WI38 (cell line): ENCODE results near the gene UTF1.

Source experiments
- H3K4me3 ChIP-seq: 2 replicates; pipeline ENCODE4 v1.5.1; 2011; ENCODE audit warnings: low read depth, mild to moderate bottlenecking, control low read depth, low read length
- TF ChIP-seq, protein P1 (sequence below): IDR thresholded peaks from 2 replicates; pipeline ENCODE4 v1.5.1; 2012; ENCODE audit warnings: low read depth, mild to moderate bottlenecking, control low read depth, low read length

The UTF1 gene

DNA sequence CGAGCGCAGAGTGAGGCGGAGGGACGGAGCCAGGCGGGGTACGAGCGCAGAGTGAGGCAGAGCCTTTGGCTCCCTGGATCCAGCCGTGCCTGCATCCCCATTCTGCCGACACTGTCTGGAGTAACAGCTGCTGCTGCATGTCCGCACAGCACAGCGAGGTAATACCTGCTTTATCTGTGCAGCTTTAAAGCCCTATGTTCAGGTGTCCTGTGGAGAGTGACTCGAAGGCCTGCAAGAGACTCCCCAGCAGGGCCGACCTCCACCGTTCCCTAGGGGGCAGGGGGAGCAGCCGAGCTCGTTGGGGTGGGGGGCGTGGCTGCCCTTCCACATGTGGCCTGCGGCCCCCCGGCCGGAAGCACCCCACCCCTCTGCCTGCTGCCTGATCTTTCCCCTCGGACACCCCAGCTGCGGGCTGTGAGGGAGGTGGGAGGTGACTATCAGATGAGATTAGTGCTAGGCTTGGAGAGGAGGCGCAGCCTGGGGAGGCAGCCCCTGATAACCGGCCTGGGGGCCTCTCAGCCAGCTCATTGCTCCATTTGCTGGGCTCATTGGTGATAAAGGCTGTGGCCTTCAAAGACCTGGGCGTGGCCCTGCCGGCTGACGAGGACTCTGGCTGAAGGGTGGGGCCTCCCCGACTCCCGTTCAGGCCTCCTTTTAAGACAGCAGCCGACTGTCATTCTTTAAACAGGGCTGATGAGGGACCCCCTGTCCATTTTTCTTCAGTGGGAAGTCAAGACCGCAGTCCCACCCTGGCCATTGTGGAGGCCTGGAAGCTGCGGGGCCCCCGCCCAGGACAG lies 15.6 kb downstream of the UTF1 start:
- TF ChIP-seq, protein P1, sequence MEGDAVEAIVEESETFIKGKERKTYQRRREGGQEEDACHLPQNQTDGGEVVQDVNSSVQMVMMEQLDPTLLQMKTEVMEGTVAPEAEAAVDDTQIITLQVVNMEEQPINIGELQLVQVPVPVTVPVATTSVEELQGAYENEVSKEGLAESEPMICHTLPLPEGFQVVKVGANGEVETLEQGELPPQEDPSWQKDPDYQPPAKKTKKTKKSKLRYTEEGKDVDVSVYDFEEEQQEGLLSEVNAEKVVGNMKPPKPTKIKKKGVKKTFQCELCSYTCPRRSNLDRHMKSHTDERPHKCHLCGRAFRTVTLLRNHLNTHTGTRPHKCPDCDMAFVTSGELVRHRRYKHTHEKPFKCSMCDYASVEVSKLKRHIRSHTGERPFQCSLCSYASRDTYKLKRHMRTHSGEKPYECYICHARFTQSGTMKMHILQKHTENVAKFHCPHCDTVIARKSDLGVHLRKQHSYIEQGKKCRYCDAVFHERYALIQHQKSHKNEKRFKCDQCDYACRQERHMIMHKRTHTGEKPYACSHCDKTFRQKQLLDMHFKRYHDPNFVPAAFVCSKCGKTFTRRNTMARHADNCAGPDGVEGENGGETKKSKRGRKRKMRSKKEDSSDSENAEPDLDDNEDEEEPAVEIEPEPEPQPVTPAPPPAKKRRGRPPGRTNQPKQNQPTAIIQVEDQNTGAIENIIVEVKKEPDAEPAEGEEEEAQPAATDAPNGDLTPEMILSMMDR, result no peak

DNA sequence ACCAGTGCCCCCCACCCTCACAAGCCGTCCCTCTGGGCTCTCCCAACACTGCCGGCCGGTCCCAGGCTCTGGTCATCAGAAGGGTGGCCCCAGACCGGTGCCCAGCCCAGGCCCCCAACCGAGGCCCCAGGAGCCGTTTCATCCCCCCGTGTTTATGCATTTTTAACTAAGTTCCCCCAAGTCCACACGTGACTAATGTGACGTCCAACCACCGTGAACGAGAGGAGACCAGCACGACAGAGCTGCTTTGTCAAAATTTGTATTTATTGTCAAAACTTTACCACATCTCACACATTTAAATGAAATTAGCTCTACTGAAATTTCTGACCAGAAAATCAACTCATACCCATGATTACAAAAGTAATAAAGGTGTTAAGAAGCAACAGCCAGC lies 16.2 kb downstream of the UTF1 start:
- TF ChIP-seq, protein P1, result no peak
- no peak overlapping the region for H3K4me3 ChIP-seq

More for the DNA sequence above, 15.6 kb downstream of the UTF1 start:
- no peak overlapping the region for H3K4me3 ChIP-seq

DNA sequence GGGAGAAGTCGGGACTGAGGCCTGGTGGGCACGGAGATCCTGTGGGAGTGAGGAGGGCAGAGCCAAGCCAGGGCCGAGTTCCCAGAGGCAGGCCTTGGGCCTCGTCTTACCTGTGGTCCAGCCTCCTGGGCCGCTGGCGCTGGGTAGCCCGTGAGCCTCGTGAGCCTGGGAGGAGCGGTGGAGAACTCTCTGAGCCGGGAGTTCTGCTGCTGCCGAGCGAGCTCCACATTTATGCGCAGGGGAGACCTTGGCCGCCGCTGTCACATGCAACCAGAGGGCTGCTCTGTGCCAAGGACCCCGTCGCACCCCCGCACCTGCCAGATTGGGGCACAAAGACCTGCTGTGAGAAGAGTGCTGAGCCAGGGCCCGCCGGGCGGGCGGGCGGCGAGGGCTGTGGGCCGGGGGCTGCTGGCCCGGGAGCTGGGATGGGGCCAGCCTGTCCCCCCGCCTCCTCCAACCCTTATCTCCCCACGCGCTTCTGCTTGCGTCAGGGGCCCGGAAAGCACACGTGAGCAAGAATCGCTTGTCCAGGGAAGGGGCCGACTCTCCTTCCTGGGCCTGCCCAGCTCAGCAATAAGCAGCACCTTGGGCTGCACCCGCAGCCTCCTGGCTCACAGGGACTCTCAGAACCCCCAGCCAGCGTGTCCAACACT lies 17.8 kb downstream of the UTF1 start:
- H3K4me3 ChIP-seq, result no peak overlapping the region
- TF ChIP-seq, protein P1, result no peak

DNA sequence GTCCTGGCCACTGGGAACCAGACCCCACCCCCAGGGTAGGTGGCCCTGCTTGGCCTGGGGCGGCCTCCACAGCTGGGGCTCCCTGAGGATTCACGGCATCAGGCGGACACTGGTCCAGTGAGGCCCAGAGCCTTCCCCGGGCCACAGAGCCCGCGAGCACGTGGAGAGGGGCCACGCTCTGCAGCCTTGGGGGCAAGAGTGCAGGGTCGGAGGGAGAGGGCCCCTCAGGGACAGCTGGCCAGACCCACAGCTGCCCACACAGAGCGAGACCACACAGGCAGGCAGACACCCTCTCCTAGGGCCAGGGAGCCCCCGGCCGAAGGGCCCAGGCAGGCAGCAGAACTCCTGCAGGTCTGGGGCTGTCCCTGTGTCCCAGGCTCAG lies 18.3 kb downstream of the UTF1 start:
- TF ChIP-seq, protein P1, result no peak
- no peak overlapping the region for H3K4me3 ChIP-seq

DNA sequence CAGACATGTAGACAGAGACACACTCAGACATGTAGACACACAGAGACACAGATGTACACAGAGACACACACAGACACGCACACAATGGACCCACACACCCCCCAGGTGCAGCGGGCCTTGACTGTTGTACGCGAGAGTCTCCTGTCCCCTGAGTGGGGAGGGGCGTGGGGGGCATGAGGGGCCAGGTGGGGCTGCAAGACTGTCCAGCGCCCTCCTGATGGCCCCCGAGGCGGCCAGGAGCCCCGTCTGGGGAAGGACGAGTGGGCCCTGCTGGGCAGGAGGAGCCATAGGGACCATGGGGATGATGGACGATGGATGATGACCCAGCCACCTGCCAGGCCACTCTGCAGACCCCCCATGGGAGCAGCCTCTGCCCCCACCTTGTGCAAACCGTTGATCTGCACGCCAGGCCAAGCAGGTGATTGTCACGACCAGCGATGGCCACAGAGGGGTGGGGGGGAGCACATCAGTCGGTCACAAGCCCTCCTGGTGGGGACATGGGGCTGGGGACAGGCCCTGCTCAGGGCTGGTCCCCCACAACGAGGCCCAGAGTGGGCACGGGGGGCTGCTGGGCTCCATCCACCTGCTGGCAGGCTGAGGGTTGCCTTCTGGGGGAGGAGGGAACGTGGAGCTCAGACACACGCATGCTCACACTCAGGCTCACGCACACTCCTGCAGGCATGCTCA lies 19.2 kb downstream of the UTF1 start:
- TF ChIP-seq, protein P1, result no peak
- H3K4me3 ChIP-seq, result no peak overlapping the region

DNA sequence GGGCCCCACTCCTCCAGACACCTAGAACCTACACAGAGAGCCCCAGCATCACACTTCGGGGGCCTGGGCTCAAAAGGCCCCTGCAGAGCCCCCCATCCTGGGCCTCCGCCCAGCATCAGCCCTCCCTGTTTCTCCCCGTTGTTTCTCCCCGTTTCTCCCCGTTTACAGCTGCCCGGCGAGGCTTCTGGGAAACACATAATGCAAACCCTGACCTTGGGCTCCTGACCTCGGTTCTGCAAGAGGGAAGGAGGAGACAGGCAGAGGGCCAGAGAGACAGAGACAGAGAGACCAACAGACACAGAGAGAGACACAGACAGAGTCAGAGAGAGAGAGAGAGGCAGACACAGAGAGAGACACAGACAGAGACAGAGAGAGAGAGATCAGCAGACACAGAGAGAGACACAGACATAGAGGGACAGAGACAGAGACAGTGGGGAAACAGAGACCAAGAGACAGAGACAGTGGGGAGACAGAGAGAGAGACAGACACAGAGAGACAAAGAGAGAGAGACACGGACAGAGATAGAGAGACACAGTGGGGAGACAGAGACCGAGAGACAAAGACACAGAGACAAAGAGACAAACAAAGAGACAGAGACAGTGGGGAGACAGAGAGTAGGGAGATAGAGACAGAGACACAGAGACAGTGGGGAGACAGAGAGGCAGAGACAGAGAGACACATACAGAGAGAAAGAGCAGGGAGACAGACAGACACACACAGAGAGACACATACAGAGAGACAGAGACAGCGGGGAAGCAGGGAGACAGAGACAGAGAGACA lies 20.1 kb downstream of the UTF1 start:
- no peak overlapping the region for H3K4me3 ChIP-seq
- TF ChIP-seq, protein P1, result no peak
